GM13976 (cell line): ENCODE data around the gene CDC42BPA.

Source experiments
- DNase-seq: peaks from one replicate; pipeline ENCODE4 v3.0.0; 2012; ENCODE audit warnings: low spot score
- in situ Hi-C: fragments of 300-500 bp; cut with MboI; formaldehyde crosslinking; loops from one replicate; pipeline ENCODE4 v1.12.0; 2022; ENCODE audit warnings: low sequenced_read_pairs, mixed read lengths, inconsistent platforms; ENCODE audit not compliant: unreplicated experiment
- TF ChIP-seq, protein P1 (sequence below): IDR thresholded peaks from 2 replicates; pipeline ENCODE4 v1.5.1; 2012; ENCODE audit warnings: borderline replicate concordance, mild to moderate bottlenecking; ENCODE audit not compliant: insufficient read depth; ENCODE audit errors: extremely low read depth, missing control alignments, control extremely low read depth

Gene CDC42BPA

DNA sequence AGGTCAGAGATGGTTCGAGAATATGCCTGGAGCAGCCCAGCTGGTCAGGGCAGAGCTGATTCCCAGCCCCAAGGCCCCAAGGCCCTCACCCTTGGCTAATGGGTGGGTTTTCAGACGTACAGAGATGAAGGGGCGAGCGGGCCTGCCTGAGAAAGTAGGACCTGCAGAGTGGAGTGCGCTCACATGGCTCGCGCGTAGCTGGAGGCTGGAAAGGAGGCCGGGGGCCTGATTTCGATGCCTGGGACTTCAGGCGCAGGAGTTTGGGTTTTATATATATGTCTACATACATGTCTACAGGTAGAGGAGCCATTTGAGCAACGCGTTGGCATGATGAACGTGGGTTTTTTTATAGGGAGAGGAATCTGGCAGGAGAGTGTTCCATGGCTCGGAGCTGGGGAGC is 369.3 kb downstream of the CDC42BPA start:
- TF ChIP-seq, protein P1, sequence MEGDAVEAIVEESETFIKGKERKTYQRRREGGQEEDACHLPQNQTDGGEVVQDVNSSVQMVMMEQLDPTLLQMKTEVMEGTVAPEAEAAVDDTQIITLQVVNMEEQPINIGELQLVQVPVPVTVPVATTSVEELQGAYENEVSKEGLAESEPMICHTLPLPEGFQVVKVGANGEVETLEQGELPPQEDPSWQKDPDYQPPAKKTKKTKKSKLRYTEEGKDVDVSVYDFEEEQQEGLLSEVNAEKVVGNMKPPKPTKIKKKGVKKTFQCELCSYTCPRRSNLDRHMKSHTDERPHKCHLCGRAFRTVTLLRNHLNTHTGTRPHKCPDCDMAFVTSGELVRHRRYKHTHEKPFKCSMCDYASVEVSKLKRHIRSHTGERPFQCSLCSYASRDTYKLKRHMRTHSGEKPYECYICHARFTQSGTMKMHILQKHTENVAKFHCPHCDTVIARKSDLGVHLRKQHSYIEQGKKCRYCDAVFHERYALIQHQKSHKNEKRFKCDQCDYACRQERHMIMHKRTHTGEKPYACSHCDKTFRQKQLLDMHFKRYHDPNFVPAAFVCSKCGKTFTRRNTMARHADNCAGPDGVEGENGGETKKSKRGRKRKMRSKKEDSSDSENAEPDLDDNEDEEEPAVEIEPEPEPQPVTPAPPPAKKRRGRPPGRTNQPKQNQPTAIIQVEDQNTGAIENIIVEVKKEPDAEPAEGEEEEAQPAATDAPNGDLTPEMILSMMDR, result no peak
- in situ Hi-C loops, result no loop called here
- no peak for DNase-seq

GRCh38 chr1:226948480-226948879 is 369.8 kb downstream of the CDC42BPA start:
- TF ChIP-seq, protein P1, result no peak
- DNase-seq, result no peak
- in situ Hi-C loops, result no loop called here

- no peak for DNase-seq
- in situ Hi-C loops, result no loop called here
- TF ChIP-seq, protein P1, result no peak
Observed at GRCh38 chr1:226948051-226948450, 370.2 kb downstream of the CDC42BPA start.

DNA sequence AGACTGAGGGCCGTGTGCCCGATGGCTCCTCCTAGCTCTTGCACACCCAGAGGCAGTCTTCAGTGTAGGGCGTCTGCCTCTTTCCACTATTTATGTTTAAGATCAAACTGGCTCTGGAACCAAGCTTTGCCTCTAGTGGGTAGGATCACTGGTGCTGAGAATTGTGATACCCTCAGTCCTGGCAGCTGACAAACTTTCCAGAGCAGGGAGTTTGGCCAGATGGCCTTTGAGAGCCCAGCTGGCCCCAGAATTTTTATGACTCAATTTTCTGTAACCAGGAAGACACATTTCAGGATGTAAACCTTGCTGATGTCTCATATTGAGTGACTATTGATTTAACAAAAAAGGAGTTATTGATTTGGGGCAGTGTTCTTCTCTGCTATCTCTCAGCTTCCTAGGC is 371.5 kb downstream of the CDC42BPA start:
- TF ChIP-seq, protein P1, result no peak
- DNase-seq, result no peak
- in situ Hi-C loops, result no loop called here

GRCh38 chr1:226946285-226946684 is 372.0 kb downstream of the CDC42BPA start:
- in situ Hi-C loops, result no loop called here
- TF ChIP-seq, protein P1, result no peak
- DNase-seq, result no peak

DNA sequence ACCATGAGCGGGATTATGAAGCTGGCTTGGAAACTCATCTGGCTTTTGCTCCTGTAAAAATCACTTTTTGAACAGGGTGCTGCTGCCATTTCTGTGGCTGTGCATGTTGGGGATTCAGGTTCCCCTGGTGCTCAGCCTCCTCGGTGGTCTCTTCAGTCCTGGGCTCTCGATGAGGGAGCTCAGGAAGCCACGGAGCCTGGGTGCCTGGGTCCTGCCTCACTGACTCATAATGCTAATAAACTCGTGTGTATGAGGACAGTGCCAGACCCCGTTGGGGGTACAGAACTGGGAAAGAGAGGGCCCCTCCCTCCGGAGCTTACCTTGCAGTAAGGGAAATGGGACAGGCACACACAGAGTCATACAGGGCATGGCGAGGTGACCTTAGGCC is 372.4 kb downstream of the CDC42BPA start:
- DNase-seq, result no peak
- TF ChIP-seq, protein P1, result no peak
- in situ Hi-C loops, result no loop called here
